SK-N-MC (cell line): ENCODE measurements around the gene ASB8.

Experiments
- DNase-seq: peaks from one replicate; pipeline ENCODE4 v3.0.0-alpha.2; 2011; ENCODE audit warnings: low read depth, low spot score
- H3K27ac ChIP-seq: fragments of 200-600 bp; sonication (generic); 2 replicates; pipeline ENCODE4 v1.5.1; 2016; ENCODE audit warnings: mixed run types
- H3K36me3 ChIP-seq: fragments of 200-600 bp; sonication (generic); 2 replicates; pipeline ENCODE4 v1.6.1; 2017; ENCODE audit warnings: antibody characterized with exemption, low read length, mixed read lengths; ENCODE audit not compliant: insufficient read depth
- H3K4me3 ChIP-seq: fragments of 200-600 bp; sonication (generic); 2 replicates; pipeline ENCODE4 v1.5.1; 2016
- H3K9ac ChIP-seq: fragments of 200-600 bp; sonication (generic); 2 replicates; pipeline ENCODE4 v1.8.0; 2017; ENCODE audit warnings: mixed run types, mixed read lengths; ENCODE audit not compliant: insufficient read length
- H3K9me3 ChIP-seq: fragments of 200-600 bp; sonication (generic); 2 replicates; pipeline ENCODE4 v1.6.1; 2017; ENCODE audit warnings: low read depth, mild to moderate bottlenecking, antibody characterized with exemption, low read length, moderate library complexity, mixed read lengths
- EZH2 ChIP-seq: fragments of 200-600 bp; sonication (generic); IDR thresholded peaks from one replicate; pipeline ENCODE4 v1.6.1; 2017; ENCODE audit warnings: antibody characterized with exemption
- FOXP2 ChIP-seq: optimal IDR thresholded peaks from 2 replicates; pipeline ENCODE3; 2011; ENCODE audit warnings: mild to moderate bottlenecking, moderate library complexity; ENCODE audit not compliant: insufficient read depth; ENCODE audit errors: extremely low read length, control extremely low read depth
- POLR2AphosphoS5 ChIP-seq: IDR thresholded peaks from 2 replicates; pipeline ENCODE4 v1.6.1; 2012; ENCODE audit warnings: mild to moderate bottlenecking, low read depth, low read length, borderline replicate concordance

ASB8 gene

DNA sequence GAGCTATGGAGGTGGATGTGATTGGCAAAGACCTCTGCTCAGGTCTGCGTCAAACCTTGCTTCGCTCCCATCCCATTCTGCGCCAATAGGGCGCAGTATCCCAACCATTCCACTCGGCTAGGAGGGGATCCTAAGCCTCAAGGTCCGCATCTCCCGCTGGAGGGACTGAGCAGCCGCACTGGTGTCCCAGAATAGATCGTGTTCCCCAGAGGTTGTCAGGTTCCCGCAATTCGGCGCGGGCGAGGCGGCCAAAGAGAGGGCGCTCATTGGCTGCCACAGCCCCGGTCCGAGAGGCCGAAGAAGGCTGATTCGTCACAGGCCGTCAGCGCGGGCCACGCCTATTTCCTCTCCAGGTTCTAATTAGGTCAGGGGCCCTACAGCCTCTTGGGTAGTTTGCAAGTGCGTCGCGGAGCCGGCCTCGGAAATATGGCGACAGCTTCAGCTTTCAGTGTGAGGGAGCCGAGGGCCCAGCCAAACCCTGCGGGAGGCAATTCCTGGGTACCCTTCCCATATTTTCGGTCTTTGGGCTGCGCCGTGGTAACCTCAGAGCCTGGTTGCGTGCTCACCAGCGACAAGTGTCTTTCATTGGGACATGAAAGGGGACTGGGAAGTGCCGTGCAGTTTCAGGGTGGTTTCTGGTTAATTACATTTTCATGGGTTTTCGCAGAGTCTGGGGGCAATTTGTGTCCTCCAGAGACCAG lies 40.8 kb upstream of the ASB8 start:
- DNase-seq, result no peak
- Histone ChIP-seq H3K9me3 (no peaks in the 10 kb centered on the region), H3K27ac (no peak overlapping the region), H3K9ac (no peak overlapping the region), H3K36me3 (no peaks in the 10 kb centered on the region), H3K4me3 (no peak overlapping the region)
- TF ChIP-seq EZH2 (no peak), POLR2AphosphoS5 (no peak), FOXP2 (no peak)

DNA sequence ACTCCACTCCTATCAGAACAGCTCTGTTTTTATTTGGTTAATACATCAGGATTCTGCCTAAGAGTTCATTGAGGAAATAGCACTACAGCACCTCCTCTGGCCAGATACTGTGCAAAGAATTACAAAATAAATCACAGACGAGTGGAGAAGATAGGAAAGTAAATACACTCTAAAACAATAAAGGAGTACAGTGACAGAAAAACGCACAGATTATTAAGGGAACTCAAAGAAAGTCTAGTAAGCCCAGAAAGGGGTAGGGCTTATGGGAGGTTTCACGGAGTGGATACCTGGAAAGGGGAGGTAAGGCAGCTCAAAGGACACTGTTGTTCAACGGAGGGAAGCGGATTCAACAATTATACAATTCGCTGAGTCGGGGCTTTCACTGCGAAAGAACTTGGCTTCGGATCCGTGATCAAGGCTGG lies 40.2 kb upstream of the ASB8 start:
- Histone ChIP-seq H3K9me3 (no peaks in the 10 kb centered on the region), H3K36me3 (no peaks in the 10 kb centered on the region), H3K9ac (no peak overlapping the region), H3K27ac (no peak overlapping the region), H3K4me3 (no peak overlapping the region)
- no peak for DNase-seq
- TF ChIP-seq FOXP2, result no peak
- TF ChIP-seq POLR2AphosphoS5, result no peak
- TF ChIP-seq EZH2, result no peak

DNA sequence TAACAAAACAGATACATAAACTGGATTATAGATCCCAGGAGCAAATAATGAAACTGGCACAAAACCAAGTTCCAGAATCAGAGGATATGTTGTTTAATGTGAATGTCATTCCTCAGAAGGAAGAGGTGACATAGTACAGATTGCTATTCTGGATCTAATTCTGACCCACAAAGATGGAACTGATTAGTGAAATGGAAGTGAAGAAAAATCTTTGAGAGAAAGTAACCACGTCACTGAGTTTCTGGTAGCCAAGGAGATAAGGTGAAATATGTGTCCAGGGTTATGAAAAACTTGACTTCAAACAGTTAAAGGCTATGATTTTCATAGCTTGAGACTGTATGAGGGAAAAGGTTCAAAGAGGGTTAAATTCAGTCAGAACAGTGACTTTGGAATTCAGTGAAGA lies 37.5 kb upstream of the ASB8 start:
- Histone ChIP-seq H3K9ac (no peak overlapping the region), H3K9me3 (no peaks in the 10 kb centered on the region), H3K4me3 (no peak overlapping the region; the same call in 1 of the 2 replicates), H3K27ac (peak overlapping the region; percentile 49; the same call in 1 of the 2 replicates), H3K36me3 (no peaks in the 10 kb centered on the region)
- DNase-seq, result no peak
- no peak for TF ChIP-seq POLR2AphosphoS5
- TF ChIP-seq FOXP2, result no peak

DNA sequence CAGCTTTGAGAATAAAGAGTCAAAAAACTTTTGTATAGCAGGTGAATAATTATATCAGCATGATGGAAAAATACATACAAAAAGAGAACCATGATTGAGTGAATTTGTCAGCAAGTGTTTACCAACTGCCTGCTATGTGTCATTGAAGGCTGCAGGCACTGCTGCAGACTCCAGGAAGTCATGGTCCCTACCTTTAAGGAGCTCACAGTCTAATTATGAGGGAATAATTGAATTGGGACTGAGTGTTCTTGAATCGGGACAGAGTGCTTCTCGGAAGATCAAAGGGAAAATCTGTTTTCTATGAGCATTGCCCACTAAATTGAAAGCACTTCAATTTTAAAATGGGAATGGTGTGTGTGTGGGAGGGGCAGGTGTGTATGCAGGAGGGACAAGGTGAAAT lies 36.3 kb upstream of the ASB8 start:
- H3K9me3 ChIP-seq, result no peaks in the 10 kb centered on the region
- H3K9ac ChIP-seq, result no peak overlapping the region
- no peak for DNase-seq
- H3K36me3 ChIP-seq, result no peaks in the 10 kb centered on the region
- peak overlapping the region; percentile 37 for H3K27ac ChIP-seq
- peak overlapping the region; percentile 8; the same call in 1 of the 2 replicates for H3K4me3 ChIP-seq
- TF ChIP-seq EZH2, result no peak
- TF ChIP-seq FOXP2, result no peak
- TF ChIP-seq POLR2AphosphoS5, result no peak

DNA sequence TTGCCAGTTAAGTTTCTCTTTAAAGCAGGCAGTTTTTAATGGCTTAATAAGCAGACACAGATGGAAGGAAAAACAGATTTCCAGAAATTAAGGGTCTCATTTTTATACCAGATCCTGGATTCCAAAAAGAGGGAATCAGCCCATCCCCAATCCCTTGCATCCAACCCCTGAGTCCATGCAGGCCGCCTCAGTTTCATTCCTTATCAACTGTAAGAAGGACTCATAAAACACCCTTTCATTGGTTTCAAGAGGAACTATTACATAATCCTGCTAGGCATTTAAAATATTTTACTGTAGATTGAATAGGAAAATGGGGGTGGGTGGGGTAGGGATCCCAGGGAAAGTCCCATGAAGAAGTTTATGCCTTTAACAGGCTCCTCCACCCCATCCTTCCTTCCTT lies 35.5 kb upstream of the ASB8 start:
- DNase-seq, result no peak
- Histone ChIP-seq H3K9me3 (no peaks in the 10 kb centered on the region), H3K4me3 (0 out of 2 replicates have a peak overlapping the region, but pooled peaks have one; percentile 19), H3K27ac (peak overlapping the region; percentile 49), H3K9ac (no peak overlapping the region), H3K36me3 (no peaks in the 10 kb centered on the region)
- TF ChIP-seq POLR2AphosphoS5, result no peak
- no peak for TF ChIP-seq FOXP2
- TF ChIP-seq EZH2, result no peak

DNA sequence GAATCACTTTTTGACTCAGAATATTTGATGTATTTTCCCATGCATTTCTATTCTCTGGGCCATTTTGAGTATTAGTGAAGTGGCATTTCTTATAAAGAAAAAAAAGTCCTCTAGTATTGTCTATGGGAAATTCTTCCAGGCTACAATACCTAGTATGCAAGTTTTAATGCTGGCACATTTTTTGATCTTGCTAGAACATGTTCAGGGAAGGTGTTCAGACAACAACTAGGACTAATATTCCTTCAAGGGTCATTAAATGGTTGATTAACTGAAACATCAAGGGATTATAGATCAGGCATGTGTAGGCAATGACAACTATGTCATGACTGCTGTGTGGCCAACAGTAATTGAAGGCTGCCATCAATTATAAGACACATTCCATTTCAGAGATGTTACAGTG lies 33.8 kb upstream of the ASB8 start:
- Histone ChIP-seq H3K27ac (no peak overlapping the region), H3K4me3 (no peak overlapping the region), H3K9ac (no peak overlapping the region), H3K36me3 (no peaks in the 10 kb centered on the region), H3K9me3 (no peaks in the 10 kb centered on the region)
- TF ChIP-seq POLR2AphosphoS5 (no peak), FOXP2 (no peak), EZH2 (no peak)
- no peak for DNase-seq

DNA sequence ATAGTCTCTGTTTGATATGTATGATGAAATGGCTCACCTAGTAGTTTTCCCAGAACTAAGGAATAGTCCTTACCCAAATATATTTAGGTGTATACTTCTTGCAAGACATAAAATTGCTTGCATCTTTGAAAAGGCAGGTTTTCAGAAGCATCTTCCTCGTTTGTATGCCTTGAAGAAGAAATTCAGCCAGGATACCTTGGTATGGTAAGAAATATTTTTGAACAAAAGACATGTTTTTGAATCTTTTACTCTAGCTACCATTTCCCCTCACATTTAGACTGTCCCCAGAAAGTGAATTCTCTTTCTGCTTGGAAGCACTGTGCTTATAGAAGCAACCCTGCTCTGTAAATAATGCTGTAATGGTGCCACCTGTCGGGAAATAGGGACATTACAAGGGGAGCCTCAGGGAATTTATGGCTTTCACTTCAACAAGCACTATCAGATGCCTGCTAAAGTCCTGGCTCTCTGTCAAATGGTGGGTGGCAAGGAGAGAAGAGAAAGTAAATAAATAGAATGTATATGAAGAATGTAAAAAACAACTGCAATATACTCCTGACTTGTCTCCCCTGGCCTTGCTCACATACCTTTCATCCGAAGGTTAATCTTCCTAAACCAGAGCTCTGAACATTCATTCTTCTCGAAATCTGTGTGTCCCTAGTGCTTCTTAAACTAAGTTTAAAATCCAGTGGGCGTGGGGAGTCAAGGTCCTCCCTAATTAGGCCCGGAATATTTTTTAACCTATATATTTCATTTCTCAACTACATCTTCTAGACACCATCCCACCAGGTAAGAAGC lies 32.2 kb upstream of the ASB8 start:
- Histone ChIP-seq H3K4me3 (no peak overlapping the region), H3K9ac (no peak overlapping the region), H3K27ac (no peak overlapping the region), H3K9me3 (no peaks in the 10 kb centered on the region), H3K36me3 (no peaks in the 10 kb centered on the region)
- TF ChIP-seq FOXP2 (peak; percentile 23), POLR2AphosphoS5 (no peak)
- peak; percentile 83 for DNase-seq

DNA sequence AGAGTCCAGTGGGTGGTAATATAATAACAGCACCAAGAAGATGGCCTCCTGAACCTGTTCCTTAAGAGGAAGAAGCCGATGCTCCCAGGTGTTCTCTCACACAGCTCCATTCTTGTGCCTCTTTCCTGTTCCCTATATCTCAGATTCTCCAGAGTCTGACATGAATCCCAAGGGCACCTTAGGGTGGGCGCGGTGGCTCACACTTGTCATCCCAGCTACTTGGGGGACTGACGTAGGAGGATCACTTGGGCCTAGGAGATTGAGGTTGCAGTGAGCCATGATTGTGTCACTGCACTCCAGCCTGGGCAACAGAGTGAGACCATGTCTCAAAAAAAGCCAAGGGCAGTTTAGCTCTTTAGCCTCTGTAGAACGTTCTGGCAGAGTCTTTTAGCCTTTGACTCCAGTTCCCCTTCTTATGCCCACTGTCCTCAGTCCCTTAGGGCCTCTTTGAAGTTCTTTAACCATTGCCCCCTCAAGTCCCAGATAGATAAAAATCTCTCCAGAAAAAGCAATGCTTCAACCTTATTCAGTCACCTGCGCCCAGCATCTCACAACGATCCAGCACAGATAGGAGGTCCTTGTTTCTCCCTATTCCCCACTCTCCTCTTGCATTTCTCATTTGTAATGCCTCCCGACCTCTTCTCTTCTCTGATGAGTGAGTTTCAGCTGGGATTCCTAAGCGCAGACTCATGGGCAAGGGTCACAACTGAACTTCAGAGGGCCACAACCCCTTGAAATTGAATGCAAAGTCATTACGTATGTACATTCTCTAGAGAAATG lies 30.8 kb upstream of the ASB8 start:
- Histone ChIP-seq H3K27ac (no peak overlapping the region), H3K9ac (no peak overlapping the region), H3K9me3 (no peaks in the 10 kb centered on the region), H3K4me3 (no peak overlapping the region), H3K36me3 (no peaks in the 10 kb centered on the region)
- no peak for DNase-seq
- TF ChIP-seq FOXP2 (no peak), EZH2 (no peak), POLR2AphosphoS5 (no peak)
